NCI-H345 treated with DMSO at 0.1 percent for 48 hours (cell line): ENCODE results near the gene RNF20.
"Not testable (repeated sequence)": the region's sequence is repeated elsewhere in the genome, so short reads cannot be mapped to it uniquely, and the experiment has no call there.

Experiments
- DNase-seq: peaks from one replicate; lab custom pipeline; 2025; ENCODE audit not compliant: unreplicated experiment; lab: John Stamatoyannopoulos, UW

RNF20 gene, protein sequence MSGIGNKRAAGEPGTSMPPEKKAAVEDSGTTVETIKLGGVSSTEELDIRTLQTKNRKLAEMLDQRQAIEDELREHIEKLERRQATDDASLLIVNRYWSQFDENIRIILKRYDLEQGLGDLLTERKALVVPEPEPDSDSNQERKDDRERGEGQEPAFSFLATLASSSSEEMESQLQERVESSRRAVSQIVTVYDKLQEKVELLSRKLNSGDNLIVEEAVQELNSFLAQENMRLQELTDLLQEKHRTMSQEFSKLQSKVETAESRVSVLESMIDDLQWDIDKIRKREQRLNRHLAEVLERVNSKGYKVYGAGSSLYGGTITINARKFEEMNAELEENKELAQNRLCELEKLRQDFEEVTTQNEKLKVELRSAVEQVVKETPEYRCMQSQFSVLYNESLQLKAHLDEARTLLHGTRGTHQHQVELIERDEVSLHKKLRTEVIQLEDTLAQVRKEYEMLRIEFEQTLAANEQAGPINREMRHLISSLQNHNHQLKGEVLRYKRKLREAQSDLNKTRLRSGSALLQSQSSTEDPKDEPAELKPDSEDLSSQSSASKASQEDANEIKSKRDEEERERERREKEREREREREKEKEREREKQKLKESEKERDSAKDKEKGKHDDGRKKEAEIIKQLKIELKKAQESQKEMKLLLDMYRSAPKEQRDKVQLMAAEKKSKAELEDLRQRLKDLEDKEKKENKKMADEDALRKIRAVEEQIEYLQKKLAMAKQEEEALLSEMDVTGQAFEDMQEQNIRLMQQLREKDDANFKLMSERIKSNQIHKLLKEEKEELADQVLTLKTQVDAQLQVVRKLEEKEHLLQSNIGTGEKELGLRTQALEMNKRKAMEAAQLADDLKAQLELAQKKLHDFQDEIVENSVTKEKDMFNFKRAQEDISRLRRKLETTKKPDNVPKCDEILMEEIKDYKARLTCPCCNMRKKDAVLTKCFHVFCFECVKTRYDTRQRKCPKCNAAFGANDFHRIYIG

DNA sequence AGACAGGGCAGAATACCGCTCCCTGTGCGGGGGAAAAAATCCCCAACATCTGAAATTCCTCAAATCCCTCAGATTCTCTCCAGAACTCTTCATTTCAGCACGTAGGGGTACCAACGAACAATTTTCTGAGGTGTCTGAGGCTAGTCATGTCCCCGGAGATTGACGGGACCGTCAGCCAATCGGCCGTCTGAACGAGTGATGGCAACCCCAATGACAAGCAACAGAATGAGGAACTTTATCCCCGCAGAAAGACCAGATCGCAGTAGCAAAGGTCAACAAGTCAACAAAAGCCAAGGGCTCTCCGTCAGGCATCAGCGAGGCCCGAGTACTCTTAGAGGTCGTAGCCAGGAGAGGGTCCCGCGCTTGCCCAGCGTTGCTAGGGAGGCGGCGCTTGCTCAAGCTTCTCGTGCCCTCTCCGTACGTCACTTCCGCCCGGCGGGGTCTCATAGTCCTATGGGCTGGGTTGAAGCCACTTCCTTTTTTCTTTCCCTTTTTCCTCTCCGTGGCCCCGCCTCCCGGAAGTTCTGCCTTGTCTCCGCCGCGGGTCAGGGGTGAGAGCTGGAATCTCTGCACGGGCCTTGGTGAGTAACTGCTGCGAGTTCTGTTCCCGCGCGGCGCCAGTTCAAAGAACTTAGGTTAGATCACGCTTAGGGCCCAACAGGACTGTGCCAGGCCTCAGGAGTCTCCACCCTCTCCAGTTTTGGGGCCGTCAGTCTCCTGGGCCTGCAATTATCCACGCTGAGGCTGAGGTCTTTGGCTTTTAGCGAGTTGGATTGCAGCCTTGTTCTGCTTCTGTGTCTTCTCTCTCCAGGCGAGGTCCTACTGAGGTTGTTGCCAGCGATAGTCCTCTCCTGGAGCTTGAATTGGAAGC, at the start of gene RNF20:
Gene RNF20 (plus strand): TSS at position 520 of the 871 bp plus-strand sequence. CDS start 1,571 bp downstream, outside the sequence.
- DNase-seq, result peak; percentile 98

DNA sequence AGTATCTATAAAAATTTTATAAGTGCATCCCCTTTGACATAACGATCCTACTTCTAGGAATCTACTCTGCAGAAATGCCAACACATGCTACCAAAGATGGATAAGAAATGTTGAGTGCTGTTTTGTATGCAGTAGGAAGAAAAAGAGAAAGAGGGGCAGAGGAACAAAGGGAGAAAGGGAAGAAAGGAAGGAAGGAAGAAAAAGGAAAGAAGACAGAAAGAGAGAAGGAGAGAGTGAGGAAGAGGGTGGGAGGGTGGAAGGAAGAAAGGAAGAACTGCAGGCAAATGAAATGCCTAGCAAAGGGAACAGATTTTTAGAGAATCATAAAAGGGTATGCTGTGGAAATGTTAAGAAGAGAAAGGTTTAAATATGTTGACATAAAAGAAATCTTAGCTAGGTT, 49.6 kb upstream of the RNF20 start:
- DNase-seq, result no peak

DNA sequence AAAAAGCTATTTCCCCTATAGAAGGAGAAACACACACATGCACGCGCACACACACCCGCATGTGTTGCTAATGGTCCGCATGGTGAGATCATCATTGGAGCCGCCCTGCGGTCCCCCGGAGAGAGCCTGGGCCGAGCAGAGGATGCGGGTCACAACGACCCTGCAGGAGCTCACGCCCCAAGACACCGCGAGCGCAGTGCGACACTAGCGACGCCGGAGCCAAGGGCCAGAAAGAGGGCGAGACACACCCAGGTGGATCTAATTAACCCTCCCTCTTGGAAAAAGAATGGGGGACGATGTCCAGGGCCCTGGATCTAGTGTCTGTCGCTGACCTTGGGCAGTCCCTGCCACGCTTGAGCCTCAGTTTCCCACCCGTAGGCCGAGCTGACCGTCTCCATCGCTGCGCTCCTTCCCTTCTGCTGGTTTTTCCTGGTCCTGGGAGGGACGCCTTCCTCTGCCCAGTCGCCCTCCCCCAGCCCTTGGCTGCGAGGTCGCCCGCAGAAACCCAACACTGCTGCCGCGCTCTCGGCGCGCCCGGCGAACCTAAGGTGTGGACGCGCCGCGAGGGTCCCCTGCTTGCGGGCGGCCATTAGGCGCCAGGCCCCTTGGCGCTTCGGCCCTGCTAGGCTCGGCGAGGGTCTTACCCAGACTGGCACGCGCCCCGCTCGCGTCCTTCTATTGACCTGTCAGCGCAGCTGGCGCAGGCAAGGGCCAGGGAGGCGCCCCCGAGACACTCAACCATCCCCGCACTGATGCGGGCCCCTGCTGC, 47.5 kb upstream of the RNF20 start:
- DNase-seq, result peak; percentile 47

DNA sequence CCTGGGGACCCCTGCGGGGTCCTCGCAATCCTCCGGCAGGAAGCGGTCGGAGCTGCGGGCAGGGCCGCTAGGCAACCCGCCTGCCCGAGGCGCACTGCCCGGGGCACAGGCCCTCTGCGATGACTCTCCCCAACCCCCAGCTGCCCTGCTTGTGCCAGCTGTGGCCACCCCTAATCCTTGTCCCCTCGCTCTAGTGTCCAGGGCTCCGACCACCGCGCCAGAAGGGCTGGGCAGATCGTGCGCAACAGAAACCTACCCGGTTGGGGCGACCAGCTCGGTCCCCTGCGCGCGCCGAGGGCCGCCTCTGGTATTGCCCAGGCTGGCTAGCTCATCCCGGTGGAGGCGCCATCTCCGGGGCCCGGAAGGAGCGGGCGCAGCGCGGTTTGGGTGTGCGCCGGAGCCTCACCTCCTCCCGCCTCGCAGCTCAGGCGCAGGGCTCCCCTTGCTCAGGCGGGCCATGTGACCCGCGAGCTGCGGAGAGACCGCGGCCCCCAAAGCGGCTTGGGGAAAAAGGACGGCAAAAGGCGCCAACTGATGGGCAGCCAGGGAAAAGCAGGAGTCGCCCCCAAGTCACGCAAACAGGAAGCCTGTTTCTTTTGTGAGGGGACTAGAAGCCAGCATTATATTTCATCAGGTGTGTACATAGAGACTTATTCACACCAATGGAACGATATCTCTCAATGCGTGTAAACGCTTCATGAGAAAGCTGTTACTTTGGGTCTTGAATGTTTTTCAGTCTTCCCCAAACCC, 46.8 kb upstream of the RNF20 start:
- DNase-seq, result peak; percentile 53

DNA sequence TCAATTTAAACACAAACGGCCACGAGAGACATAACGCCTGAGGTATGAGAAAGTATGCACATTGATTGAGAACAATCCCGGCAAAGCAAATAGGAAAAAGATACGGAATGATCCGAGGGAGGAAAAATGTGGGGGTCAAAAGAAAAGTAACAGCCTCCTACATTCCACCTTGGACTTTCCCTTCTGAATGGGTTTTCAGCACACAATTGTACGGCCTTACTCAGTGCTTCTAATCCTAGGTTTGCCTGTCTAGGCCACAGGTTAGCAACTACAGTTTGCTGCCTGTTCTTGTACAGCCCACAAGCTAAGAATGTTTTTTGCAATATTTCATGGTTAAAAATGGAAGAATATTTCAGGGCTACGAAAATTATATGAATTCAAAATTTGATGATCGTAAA, 46.2 kb upstream of the RNF20 start:
- DNase-seq, result no peak

DNA sequence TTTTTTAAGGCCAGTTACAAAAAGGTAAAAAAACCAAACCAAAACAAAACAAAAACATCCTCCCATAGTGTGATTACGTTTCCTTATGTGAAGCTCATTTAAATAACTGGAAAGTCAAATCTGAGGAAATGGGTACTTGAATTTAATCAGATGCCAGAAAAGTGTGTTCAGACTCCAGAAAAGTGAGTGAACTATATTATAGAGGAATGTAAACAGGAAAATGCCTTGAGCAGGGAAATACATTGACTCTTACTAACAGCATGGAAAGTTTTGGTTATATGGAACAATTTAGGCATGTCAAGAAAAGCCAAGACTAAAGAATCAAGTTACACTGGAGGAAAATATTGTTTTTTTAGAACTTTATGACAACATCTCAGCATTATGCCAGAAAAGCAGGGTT, 37.8 kb upstream of the RNF20 start:
- no peak for DNase-seq

DNA sequence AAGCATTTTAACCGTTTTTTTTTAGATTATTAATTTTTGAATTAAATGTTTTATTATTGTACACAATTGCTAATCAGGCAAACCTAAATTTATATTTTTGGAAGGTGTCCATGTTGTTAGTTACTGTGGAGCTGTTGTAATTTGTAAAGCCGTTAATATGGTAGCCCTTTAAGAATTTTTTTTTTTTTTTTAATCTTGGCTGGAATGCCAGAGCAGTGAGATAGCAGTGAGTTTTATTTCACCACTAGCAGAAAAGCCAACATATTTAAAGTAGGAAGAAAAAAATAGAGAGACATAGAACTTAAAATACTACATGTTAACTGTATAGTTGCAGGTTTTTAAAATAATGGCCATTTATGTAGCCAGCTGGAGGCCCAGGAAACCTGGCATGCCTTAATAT, 35.3 kb upstream of the RNF20 start:
- no peak for DNase-seq

DNA sequence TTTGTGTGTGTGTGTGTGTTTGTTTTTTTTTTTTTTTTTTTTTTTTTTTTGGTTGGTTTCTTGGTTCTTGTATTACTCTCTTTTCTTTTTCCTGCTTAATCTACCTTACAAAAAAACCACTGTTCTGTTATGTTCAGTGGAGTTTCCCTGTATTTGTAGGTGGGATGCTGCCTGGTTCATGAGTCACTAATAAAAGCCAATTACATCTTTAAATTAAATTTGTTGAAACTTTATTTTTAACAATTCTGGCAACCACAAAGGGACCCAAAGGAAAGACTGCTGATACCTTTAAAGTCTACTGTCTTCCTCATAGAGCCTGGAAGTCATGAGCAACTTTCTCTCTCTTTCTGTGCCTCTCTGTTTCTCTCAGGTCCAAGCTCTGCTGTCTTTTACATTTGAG, 29.5 kb upstream of the RNF20 start:
- DNase-seq, result no peak

DNA sequence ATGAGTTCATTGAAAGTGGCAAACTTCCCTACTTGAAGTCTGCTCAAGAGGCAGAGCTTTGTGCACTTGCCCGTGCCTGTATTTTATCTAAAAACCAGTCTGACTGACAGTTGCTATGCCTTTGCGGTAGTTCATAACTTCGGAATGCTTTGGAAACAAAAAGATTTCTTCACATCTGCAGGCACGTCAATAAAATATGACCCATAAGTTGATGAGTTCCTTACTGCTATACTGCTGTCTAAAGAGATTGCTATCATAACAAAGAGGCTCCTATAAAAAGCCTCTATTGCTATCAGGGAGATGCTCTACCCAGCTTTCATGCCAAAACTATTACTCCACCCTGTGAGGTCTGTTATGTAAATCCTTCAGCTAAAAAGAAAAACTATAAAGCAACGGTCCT, 25.4 kb upstream of the RNF20 start:
- DNase-seq, result no peak

DNA sequence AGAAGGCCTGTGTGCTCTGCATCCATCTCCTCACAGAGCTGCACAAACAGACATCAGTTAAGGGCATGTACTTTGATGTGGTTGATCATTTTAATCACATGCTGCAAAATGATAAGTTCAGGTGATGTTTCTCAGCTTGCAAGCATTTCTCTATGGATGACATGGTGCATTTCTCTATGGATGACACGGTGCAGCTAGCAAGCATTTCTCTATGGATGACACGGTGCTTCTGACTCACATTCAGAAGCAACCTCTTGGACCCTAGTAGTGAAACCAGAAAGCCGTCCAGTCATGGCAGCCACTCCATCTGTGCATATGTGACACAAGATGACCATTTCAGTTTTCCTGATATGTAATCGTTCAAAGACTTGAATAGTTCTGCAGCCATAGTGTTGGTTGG, 24.1 kb upstream of the RNF20 start:
- DNase-seq, result no peak

DNA sequence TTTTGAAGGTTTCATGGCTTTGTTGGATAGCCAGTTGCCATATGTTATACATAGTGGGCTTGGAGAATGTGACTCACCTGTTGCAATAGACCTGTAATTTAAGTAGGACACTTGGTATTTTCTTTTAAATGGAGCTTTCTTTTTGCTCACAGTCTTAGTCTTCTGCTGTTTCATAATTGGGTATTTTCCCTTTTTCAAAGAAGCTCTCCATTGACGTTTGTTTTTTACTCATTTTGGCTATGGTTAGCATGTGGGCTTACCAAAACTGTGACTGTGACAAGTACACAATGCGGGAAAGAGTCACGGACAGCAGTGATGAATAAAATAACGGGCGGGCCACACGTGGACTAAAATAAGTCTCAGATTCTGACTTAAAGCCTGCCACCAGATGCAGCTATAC, 23.2 kb upstream of the RNF20 start:
- no peak for DNase-seq

DNA sequence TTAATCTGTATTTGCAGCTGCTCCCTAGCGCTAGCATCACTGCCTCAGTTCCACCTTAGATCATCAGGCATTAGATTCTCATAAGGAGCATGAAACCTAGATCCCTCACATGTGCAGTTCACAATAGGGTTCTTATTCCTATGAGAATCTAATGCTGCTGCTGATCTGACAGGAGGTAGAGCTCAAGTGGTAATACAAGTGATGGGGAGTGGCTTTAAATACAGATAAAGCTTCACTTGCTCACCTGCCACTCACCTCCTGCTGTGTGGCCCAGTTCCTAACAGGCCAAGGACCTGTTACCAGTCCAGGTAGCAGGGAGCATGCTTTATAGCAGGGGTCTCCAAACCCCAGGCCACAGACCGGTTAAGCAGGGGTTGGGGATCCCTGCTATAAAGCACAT, 22.6 kb upstream of the RNF20 start:
- no peak for DNase-seq

DNA sequence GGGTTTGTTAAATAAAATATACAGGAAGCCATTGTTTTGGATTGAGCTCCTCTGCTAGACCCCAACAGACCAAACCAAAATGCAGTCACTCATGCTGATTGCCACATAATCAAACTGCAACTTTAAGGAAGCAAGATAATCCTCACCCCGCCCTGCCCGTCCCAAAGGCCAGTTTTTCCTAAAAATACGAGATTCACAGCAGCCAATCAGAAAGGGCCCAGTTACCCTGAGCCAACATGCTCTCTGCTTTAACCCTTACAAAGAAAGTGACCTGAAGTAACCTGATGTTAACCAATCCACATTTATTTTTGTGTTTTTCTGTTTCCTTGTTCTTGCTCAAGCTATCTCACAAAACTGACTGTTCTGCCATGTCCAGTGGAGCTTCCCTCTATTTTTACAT, 21.5 kb upstream of the RNF20 start:
- DNase-seq, result no peak

DNA sequence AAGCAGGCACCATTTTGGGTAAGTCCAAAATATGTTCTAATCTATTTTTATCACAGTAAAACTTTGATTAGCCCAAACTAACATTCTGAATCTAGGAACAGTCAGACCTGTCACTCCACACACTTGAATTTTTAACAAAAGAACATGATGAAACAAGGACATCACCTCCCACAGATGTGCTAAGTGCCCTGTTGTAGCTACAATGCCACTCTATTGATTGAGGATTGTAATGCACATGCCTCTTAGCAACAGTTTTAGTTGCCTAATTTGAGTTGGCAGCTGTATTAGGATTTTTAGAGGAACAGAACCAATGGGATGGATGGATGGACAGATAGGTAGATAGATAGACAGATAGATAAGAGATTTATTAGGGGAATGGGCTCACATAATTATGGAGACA, 20.3 kb upstream of the RNF20 start:
- no peak for DNase-seq

DNA sequence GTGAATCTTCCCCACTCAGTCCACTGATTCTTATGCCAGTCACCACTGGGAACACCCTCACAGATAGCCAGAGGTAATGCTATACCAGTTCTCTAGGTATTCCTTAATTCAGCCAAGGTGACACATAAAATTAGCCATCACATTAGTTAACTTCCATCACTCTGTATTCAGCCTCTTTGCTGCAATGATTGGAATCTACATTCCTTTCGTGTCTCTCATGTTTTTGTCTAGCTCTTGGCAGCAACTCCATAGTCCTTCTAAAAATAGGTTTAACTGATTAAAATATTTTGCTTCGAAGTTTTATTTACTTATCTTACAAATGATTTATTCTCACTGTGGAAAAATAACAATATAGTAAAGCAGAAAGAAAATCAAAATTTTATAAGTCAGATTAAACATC, 19.6 kb upstream of the RNF20 start:
- no peak for DNase-seq

DNA sequence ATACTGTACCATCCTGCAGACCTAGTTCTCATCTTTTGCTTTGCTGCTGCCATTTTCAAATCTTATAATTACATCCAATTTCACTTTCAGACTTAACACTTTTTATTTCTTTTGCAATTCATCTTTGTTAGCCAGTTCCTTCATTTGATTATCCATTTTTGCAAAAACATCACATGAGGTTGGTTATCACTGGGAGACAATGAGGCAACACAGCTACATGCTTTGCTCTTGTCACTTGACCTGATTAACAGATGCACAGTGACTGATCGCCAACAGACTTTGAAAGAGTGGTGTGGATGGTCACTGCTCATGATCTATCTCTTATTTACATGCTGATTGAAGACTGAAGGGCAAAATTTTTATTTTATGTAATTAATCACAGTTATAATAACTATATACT, 17.0 kb upstream of the RNF20 start:
- DNase-seq, result no peak

DNA sequence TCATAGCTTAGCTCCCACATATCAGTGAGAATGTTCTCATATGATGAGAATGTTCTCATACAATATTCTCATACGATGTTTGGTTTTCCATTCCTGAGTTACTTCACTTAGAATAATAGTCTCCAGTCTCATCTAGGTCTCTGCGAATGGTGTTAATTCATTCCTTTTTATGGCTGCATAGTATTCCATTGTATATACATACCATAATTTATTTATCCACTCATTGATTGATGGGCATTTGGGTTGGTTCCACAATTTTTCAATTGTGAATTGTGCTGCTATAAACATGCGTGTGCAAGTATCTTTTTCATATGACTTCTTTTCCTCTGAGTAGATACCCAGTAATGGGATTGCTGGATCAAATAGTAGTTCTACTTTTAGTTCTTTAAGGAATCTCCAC, 15.2 kb upstream of the RNF20 start:
- DNase-seq, result not testable (repeated sequence)

DNA sequence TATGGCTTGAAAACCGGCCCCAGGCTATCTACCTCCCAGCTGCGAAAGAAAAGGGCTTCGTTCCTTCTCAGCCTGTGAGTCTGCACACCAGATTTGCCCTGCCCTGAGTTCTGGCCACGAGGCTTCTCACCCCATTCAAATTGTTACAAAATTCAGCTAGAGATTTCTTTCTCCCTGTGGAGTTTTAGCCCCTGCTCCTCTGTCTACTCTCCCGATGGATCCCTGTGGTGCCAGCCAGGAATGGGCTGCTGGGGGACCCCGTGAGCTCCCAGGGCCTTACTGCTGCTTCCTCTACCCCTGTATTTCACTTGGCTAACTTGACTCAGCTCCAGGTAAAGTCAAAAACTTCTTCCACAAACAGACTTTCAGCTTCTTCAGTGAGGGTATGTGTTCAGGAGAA, 9.3 kb upstream of the RNF20 start:
- no peak for DNase-seq

DNA sequence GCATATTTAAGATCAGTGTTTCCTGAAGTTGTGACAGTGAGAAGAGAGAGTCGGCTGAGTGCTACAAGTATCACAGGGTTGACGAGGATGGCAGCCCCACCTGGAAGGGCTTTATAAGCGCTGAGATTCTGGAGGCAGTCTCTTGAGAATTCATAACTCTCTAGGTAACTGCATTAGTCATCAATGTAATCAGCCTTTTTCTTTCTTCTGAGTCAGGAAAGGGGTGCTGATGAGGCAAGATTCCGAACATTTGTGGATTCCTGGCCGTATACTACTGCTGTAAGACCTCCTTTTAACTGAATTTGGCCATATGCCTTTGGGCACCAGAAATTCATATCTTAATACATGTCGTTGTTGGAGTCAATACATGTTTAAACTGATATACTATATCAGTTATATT, 6.6 kb upstream of the RNF20 start:
- no peak for DNase-seq

DNA sequence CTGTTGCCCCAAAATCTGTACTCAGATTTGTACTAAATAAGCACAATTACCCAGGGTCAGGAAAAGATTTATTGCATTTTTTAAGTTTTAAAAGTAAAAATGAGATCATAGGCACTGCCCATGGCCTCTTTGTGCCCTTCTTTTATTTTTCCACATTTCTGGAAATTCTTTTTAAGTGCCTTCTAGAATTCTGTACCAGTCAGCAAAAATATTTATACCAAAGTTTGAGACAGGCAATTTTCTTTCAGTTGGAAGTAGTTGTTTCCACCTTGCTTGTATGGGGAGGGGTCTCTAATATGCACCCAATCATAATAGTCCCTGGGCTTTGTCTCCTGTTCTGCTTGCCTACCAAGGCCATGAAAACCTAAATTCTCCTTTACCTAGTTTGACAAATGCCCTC, 5.6 kb upstream of the RNF20 start:
- DNase-seq, result no peak
